IMR-90 (cell line): ENCODE measurements around the gene RPS27. TPM values are rescaled to one million over a fixed set of nuclear protein-coding genes. Genes with fewer than 3 reads are reported as not detected.
A peak's percentile ranks its signal among the peaks of the same experiment; 100 is the strongest.

Experiments used
- ATAC-seq: fragments of 200-7000 bp; cut with Tn5 transposase; 2 replicates; pipeline ENCODE4 v1.9.1; 2020; ENCODE audit warnings: low read depth, mild to moderate bottlenecking, moderate library complexity
- BruUV-seq: library from RNA; stranded (reverse); fragments of 400-500 nt; replicated peaks from 2 replicates; lab custom pipeline; 2021; lab: Mats Ljungman, UMichigan
- CTCF ChIA-PET: fragments of 300-600 bp; formaldehyde crosslinking; extraction: SDS; loops from one replicate; lab custom pipeline; 2021; ENCODE audit warnings: antibody characterized with exemption; lab: Yijun Ruan, JAX
- POLR2A ChIA-PET: fragments of 300-600 bp; sonication (Branson Sonifier 250); formaldehyde crosslinking; loops from one replicate; lab custom pipeline; 2022; ENCODE audit warnings: antibody characterized with exemption; ENCODE audit not compliant: unreplicated experiment; lab: Charles Lee
- DNase-seq: peaks from one replicate; pipeline ENCODE4 v3.0.0; 2013
- H2AFZ ChIP-seq: replicated peaks from 2 replicates; pipeline ENCODE3; 2013; ENCODE audit warnings: low read length, mild to moderate bottlenecking; ENCODE audit not compliant: poor library complexity
- H2AK5ac ChIP-seq: 2 replicates; pipeline ENCODE4 v1.6.1; 2013; ENCODE audit warnings: low read depth, low read length, inconsistent platforms
- H2AK9ac ChIP-seq: replicated peaks from 2 replicates; pipeline ENCODE3; 2013; ENCODE audit warnings: mild to moderate bottlenecking, low read depth, low read length, moderate library complexity; ENCODE audit not compliant: poor library complexity
- H2BK120ac ChIP-seq: 2 replicates; pipeline ENCODE4 v1.6.1; 2013; ENCODE audit warnings: low read depth, low read length, inconsistent platforms
- H2BK15ac ChIP-seq: 3 replicates; pipeline ENCODE4 v1.6.1; 2013; ENCODE audit warnings: low read depth, low read length, inconsistent platforms
- H2BK20ac ChIP-seq: 2 replicates; pipeline ENCODE4 v1.6.1; 2013; ENCODE audit warnings: low read depth, mild to moderate bottlenecking, inconsistent platforms, low read length, moderate library complexity
- H2BK5ac ChIP-seq: 2 replicates; pipeline ENCODE4 v1.6.1; 2013; ENCODE audit warnings: mild to moderate bottlenecking, low read depth, low read length, inconsistent platforms; ENCODE audit not compliant: poor library complexity, severe bottlenecking
- H3K14ac ChIP-seq: replicated peaks from 2 replicates; pipeline ENCODE4 v1.6.1; 2013; ENCODE audit warnings: low read depth, low read length, inconsistent platforms
- H3K18ac ChIP-seq: 2 replicates; pipeline ENCODE4 v1.6.1; 2013; ENCODE audit warnings: low read depth, low read length, control low read depth
- H3K23ac ChIP-seq: 2 replicates; pipeline ENCODE4 v1.6.1; 2013; ENCODE audit warnings: low read depth, low read length, inconsistent platforms
- H3K27ac ChIP-seq: 2 replicates; pipeline ENCODE4 v1.5.1; 2013; ENCODE audit warnings: mild to moderate bottlenecking, control low read depth, low read length; ENCODE audit not compliant: insufficient read depth
- H3K27me3 ChIP-seq: 2 replicates; pipeline ENCODE4 v1.6.1; 2013; ENCODE audit warnings: low read length; ENCODE audit not compliant: control insufficient read depth, insufficient read depth
- H3K36me3 ChIP-seq: 2 replicates; pipeline ENCODE4 v1.6.1; 2013; ENCODE audit warnings: low read length, mixed read lengths; ENCODE audit not compliant: control insufficient read depth, insufficient read depth
- H3K4ac ChIP-seq: 2 replicates; pipeline ENCODE4 v1.6.1; 2013; ENCODE audit warnings: low read depth, low read length, inconsistent platforms
- H3K4me1 ChIP-seq: 2 replicates; pipeline ENCODE4 v1.6.1; 2013; ENCODE audit warnings: low read length, mixed read lengths; ENCODE audit not compliant: control insufficient read depth, insufficient read depth
- H3K4me2 ChIP-seq: 2 replicates; pipeline ENCODE4 v1.6.1; 2013; ENCODE audit warnings: low read depth, mild to moderate bottlenecking, control low read depth, low read length, moderate library complexity
- H3K4me3 ChIP-seq: 2 replicates; pipeline ENCODE4 v1.5.1; 2013; ENCODE audit warnings: low read depth, mild to moderate bottlenecking, control low read depth, low read length, moderate library complexity; ENCODE audit not compliant: insufficient read depth
- H3K56ac ChIP-seq: 2 replicates; pipeline ENCODE4 v1.6.1; 2013; ENCODE audit warnings: low read length, inconsistent platforms; ENCODE audit not compliant: insufficient read depth; ENCODE audit errors: extremely low read depth
- H3K79me1 ChIP-seq, 2 experiments: 2 replicates each; pipeline ENCODE4 v1.6.1; 2013; ENCODE audit warnings: low read length in 2 of 2, inconsistent platforms in 1 of 2, low read depth in 1 of 2
- H3K9ac ChIP-seq: 2 replicates; pipeline ENCODE4 v1.6.1; 2013; ENCODE audit warnings: low read depth, low read length, control low read depth
- H3K9me1 ChIP-seq: 2 replicates; pipeline ENCODE4 v1.6.1; 2013; ENCODE audit warnings: low read length, inconsistent platforms; ENCODE audit not compliant: insufficient read depth
- H3K9me3 ChIP-seq: 2 replicates; pipeline ENCODE4 v1.6.1; 2013; ENCODE audit warnings: low read length; ENCODE audit not compliant: control insufficient read depth, insufficient read depth
- H4K20me1 ChIP-seq: 2 replicates; pipeline ENCODE4 v1.6.1; 2013; ENCODE audit warnings: low read length, inconsistent platforms; ENCODE audit not compliant: insufficient read depth
- H4K5ac ChIP-seq: 2 replicates; pipeline ENCODE4 v1.6.1; 2013; ENCODE audit warnings: mild to moderate bottlenecking, low read depth, low read length, control low read depth
- H4K8ac ChIP-seq, 2 experiments: 2 replicates each; pipeline ENCODE4 v1.6.1; 2013; ENCODE audit warnings: low read depth in 2 of 2, low read length in 2 of 2, control low read depth in 1 of 2, inconsistent platforms in 1 of 2
- H4K91ac ChIP-seq: 2 replicates; pipeline ENCODE4 v1.6.1; 2013; ENCODE audit warnings: low read depth, low read length, inconsistent platforms; ENCODE audit not compliant: insufficient read depth
- BHLHE40 ChIP-seq: fragments of 150-350 bp; IDR thresholded peaks from 2 replicates; pipeline ENCODE4 v1.6.1; 2016; ENCODE audit warnings: mild to moderate bottlenecking, low read depth, low read length
- CEBPB ChIP-seq: IDR thresholded peaks from 2 replicates; pipeline ENCODE4 v1.6.1; 2012; ENCODE audit warnings: low read depth, low read length, improper control_type of control experiment
- CHD1 ChIP-seq: IDR thresholded peaks from 2 replicates; pipeline ENCODE4 v1.6.1; 2012; ENCODE audit warnings: low read depth, low read length, improper control_type of control experiment
- FOS ChIP-seq: fragments of 150-350 bp; IDR thresholded peaks from 2 replicates; pipeline ENCODE4 v1.6.1; 2016; ENCODE audit warnings: low read depth, low read length
- MAFK ChIP-seq: IDR thresholded peaks from 2 replicates; pipeline ENCODE4 v1.6.1; 2012; ENCODE audit warnings: low read depth, low read length, improper control_type of control experiment
- MAZ ChIP-seq: IDR thresholded peaks from 2 replicates; pipeline ENCODE4 v1.6.1; 2012; ENCODE audit warnings: low read depth, mild to moderate bottlenecking, low read length, improper control_type of control experiment, moderate library complexity, borderline replicate concordance
- MXI1 ChIP-seq: IDR thresholded peaks from 2 replicates; pipeline ENCODE4 v1.6.1; 2012; ENCODE audit warnings: low read depth, mild to moderate bottlenecking, low read length, moderate library complexity, borderline replicate concordance
- NFE2L2 ChIP-seq: fragments of 150-350 bp; IDR thresholded peaks from 2 replicates; pipeline ENCODE4 v1.6.1; 2016; ENCODE audit warnings: low read depth, mild to moderate bottlenecking, low read length
- POLR2A ChIP-seq: IDR thresholded peaks from 2 replicates; pipeline ENCODE4 v1.6.1; 2012; ENCODE audit warnings: mild to moderate bottlenecking, low read depth, low read length
- RAD21 ChIP-seq: IDR thresholded peaks from 2 replicates; pipeline ENCODE4 v1.6.1; 2012; ENCODE audit warnings: low read length, improper control_type of control experiment
- RCOR1 ChIP-seq: IDR thresholded peaks from 2 replicates; pipeline ENCODE4 v1.6.1; 2012; ENCODE audit warnings: mild to moderate bottlenecking, low read length, improper control_type of control experiment; ENCODE audit not compliant: insufficient replicate concordance
- RFX5 ChIP-seq: IDR thresholded peaks from 2 replicates; pipeline ENCODE4 v1.8.0; 2012; ENCODE audit warnings: low read depth, mild to moderate bottlenecking, low read length, moderate library complexity
- SMC3 ChIP-seq: fragments of 150-350 bp; IDR thresholded peaks from 2 replicates; pipeline ENCODE4 v1.6.1; 2016; ENCODE audit warnings: low read depth, mild to moderate bottlenecking, antibody characterized with exemption, low read length, moderate library complexity
- WGBS, 2 experiments: methylation state at CpG; one replicate each; pipeline versions ENCODE4 v1.1.5 to v1.1.7; 2013; ENCODE audit warnings: missing lambda C conversion rate in 2 of 2; ENCODE audit not compliant: insufficient read length in 1 of 2; ENCODE audit errors: extremely low coverage in 2 of 2; 5-methylcytosine and 5-hydroxymethylcytosine counted together
- dilution Hi-C: fragments of 300-500 bp; cut with HindIII; formaldehyde crosslinking; loops from one replicate; pipeline ENCODE4 v1.14.3; 2018; ENCODE audit warnings: low sequenced_read_pairs; ENCODE audit not compliant: unreplicated experiment
- in situ Hi-C: fragments of 300-500 bp; cut with MboI; formaldehyde crosslinking; loops from 3 replicates; pipeline ENCODE4 v1.14.3; 2019; ENCODE audit warnings: low sequenced_read_pairs, inconsistent platforms, mixed read lengths
- intact Hi-C: fragments of 100-400 bp; cut with micrococcal nuclease; formaldehyde crosslinking; loops from 2 replicates; pipeline ENCODE4 v1.10.0; 2022
- polyA plus RNA-seq, 3 experiments: library from polyadenylated mRNA; depleted of rRNA; stranded (reverse); fragments of >200 nt; gene quantifications; 2 replicates each; pipeline ENCODE4 v1.2.3, GENCODE V29; 2012; ENCODE audit warnings: low replicate concordance in 1 of 3
- total RNA-seq: library from RNA; depleted of rRNA; stranded (reverse); fragments of >200 nt; gene quantifications from 2 replicates; pipeline ENCODE4 v1.2.3, GENCODE V29; 2012
- TF ChIP-seq, protein P1 (sequence below): fragments of 150-350 bp; IDR thresholded peaks from 2 replicates; pipeline ENCODE4 v1.6.1; 2016; ENCODE audit warnings: low read depth, mild to moderate bottlenecking, low read length, moderate library complexity, borderline replicate concordance
- TF ChIP-seq, protein P2 (sequence below): conservative IDR thresholded peaks from 2 replicates; pipeline ENCODE4 v1.5.1; 2012; ENCODE audit warnings: mild to moderate bottlenecking, low read depth, low read length, improper control_type of control experiment
- TF ChIP-seq, protein P3 (sequence below): fragments of 150-350 bp; IDR thresholded peaks from 2 replicates; pipeline ENCODE4 v1.6.1; 2017; ENCODE audit warnings: mild to moderate bottlenecking, antibody characterized with exemption, low read length, low read depth

The RPS27 gene
- total and polyA plus RNA-seq, 2 of the 4 experiments (the other 2 are of a cell fraction), result 320 to 6,236 TPM

DNA sequence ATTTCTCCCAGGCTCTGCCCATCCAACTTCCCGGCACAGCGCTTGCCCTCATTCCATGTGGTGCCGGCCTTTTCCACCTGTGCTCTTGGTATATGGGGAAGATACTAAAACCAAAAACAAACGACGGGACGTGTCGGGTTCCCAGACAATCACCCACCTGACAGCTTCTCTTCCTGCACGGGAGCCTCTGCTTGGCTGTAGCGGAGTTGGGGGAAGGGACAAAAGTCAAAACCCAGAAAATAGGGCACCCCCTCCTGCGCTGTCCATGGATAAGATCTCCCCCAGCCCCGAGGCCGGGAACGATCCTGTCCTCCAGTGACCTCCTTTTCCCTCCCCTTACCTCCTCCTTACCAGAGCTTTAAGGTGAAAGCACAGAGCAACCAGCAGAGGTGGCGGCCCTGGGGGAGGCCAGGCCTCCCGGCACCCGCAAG is 13.7 kb upstream of the RPS27 start:
- POLR2A ChIA-PET, result interaction anchor here (0.9 to 1.0 kb wide), 2 partner anchors 9 to 13 kb away, joined by 3 read pairs; partner anchors contain the start of genes CREB3L4 and SLC39A1
- in situ Hi-C loops, result loop anchor here (10.0 kb wide), 1 partner anchor 302 kb away; the partner anchor contains the start of genes ILF2 and NPR1

More for the DNA sequence above, 13.7 kb upstream of the RPS27 start:
- no peak for DNase-seq
- Histone ChIP-seq H3K79me1 (peaks cover 17 to 41% of the 10 kb centered on the region in 2 experiments), H3K27ac (peak overlapping the region; percentile 60), H2AFZ (peak overlapping the region; percentile 96), H3K9me3 (no peaks in the 10 kb centered on the region), H4K8ac (peak overlapping the region; percentile 51 to 81), H2AK9ac (peak overlapping the region; percentile 96), H4K5ac (peak overlapping the region; percentile 62), H2BK20ac (no peak overlapping the region), H3K4ac (peak overlapping the region; percentile 95), H3K56ac (peak overlapping the region; percentile 45), H3K18ac (0 out of 2 replicates have a peak overlapping the region, but pooled peaks have one; percentile 18), H3K9me1 (peaks cover 16% of the 10 kb centered on the region), H3K36me3 (peaks cover 29% of the 10 kb centered on the region), H3K23ac (peak overlapping the region; percentile 91), H4K20me1 (no peaks in the 10 kb centered on the region), H2BK5ac (peak overlapping the region; percentile 61), H4K91ac (peak overlapping the region; percentile 76), H3K4me3 (peak overlapping the region; percentile 65), H3K14ac (peak overlapping the region; percentile 98), H2BK120ac (peak overlapping the region; percentile 9; the same call in 1 of the 2 replicates), H3K9ac (peak overlapping the region; percentile 87), H3K27me3 (no peaks in the 10 kb centered on the region), H2BK15ac (no peak overlapping the region), H2AK5ac (peak overlapping the region; percentile 67), H3K4me1 (no peaks in the 10 kb centered on the region; the same call in 1 of the 2 replicates), H3K4me2 (peak overlapping the region; percentile 92)
- intact Hi-C loops (no loop called here), dilution Hi-C loops (no loop called here)
- 20% methylated on average over 1 of the region's 16 CpGs; no CpG with 5 or more reads in 1 of the 2 experiments for WGBS, 2 experiments
- no peak for TF ChIP-seq FOS
- TF ChIP-seq NFE2L2, result no peak
- TF ChIP-seq RFX5, result no peak
- no peak for TF ChIP-seq BHLHE40
- TF ChIP-seq, protein P1, sequence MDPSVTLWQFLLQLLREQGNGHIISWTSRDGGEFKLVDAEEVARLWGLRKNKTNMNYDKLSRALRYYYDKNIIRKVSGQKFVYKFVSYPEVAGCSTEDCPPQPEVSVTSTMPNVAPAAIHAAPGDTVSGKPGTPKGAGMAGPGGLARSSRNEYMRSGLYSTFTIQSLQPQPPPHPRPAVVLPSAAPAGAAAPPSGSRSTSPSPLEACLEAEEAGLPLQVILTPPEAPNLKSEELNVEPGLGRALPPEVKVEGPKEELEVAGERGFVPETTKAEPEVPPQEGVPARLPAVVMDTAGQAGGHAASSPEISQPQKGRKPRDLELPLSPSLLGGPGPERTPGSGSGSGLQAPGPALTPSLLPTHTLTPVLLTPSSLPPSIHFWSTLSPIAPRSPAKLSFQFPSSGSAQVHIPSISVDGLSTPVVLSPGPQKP, result no peak
- no peak for TF ChIP-seq MAFK
- TF ChIP-seq RAD21, result no peak
- TF ChIP-seq, protein P2, sequence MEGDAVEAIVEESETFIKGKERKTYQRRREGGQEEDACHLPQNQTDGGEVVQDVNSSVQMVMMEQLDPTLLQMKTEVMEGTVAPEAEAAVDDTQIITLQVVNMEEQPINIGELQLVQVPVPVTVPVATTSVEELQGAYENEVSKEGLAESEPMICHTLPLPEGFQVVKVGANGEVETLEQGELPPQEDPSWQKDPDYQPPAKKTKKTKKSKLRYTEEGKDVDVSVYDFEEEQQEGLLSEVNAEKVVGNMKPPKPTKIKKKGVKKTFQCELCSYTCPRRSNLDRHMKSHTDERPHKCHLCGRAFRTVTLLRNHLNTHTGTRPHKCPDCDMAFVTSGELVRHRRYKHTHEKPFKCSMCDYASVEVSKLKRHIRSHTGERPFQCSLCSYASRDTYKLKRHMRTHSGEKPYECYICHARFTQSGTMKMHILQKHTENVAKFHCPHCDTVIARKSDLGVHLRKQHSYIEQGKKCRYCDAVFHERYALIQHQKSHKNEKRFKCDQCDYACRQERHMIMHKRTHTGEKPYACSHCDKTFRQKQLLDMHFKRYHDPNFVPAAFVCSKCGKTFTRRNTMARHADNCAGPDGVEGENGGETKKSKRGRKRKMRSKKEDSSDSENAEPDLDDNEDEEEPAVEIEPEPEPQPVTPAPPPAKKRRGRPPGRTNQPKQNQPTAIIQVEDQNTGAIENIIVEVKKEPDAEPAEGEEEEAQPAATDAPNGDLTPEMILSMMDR, result no peak
- TF ChIP-seq SMC3, result no peak
- TF ChIP-seq POLR2A, result no peak
- TF ChIP-seq MAZ, result no peak
- TF ChIP-seq RCOR1, result no peak
- TF ChIP-seq CEBPB, result no peak
- no peak for TF ChIP-seq CHD1
- TF ChIP-seq, protein P3, sequence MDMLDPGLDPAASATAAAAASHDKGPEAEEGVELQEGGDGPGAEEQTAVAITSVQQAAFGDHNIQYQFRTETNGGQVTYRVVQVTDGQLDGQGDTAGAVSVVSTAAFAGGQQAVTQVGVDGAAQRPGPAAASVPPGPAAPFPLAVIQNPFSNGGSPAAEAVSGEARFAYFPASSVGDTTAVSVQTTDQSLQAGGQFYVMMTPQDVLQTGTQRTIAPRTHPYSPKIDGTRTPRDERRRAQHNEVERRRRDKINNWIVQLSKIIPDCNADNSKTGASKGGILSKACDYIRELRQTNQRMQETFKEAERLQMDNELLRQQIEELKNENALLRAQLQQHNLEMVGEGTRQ, result no peak
- TF ChIP-seq MXI1, result no peak; the same call in 1 of the 2 replicates
- BruUV-seq, result no TSS peak
- CTCF ChIA-PET, result no interaction called here
- ATAC-seq, result peak; percentile 5
